ENCODE results near the gene TMEM33.

The TMEM33 gene

GRCh38 chr4:41982716-41983115, 47.5 kb downstream of the TMEM33 start:
- TF ChIP-seq EGR1 (IDR thresholded peaks at IDR 0.05): no peak
- TF ChIP-seq EP300 (IDR thresholded peaks at IDR 0.05; ENCODE audit: borderline replicate concordance): no peak
- no peak for TF ChIP-seq USF1 (IDR thresholded peaks at IDR 0.05)
- no peak for TF ChIP-seq REST (IDR thresholded peaks at IDR 0.05; ENCODE audit: low read depth)
- no peak for TF ChIP-seq CREB1 (IDR thresholded peaks at IDR 0.05; ENCODE audit: low read depth)
- no peak for TF ChIP-seq CEBPB (IDR thresholded peaks at IDR 0.05)
- no peak for TF ChIP-seq MAX (IDR thresholded peaks at IDR 0.05)
- no peak for TF ChIP-seq TCF12 (IDR thresholded peaks at IDR 0.05; ENCODE audit: low read depth)
- no peak for TF ChIP-seq YY1 (IDR thresholded peaks at IDR 0.05; ENCODE audit: low read depth)
- no peak for TF ChIP-seq TEAD4 (IDR thresholded peaks at IDR 0.05)
- no peak for TF ChIP-seq RAD21 (IDR thresholded peaks at IDR 0.05; ENCODE audit: low read depth)
- TF ChIP-seq FOXM1 (IDR thresholded peaks at IDR 0.05; ENCODE audit: borderline replicate concordance, low read depth): no peak
- TF ChIP-seq ZBTB7A (IDR thresholded peaks at IDR 0.05; ENCODE audit: low read depth): no peak
- no peak for TF ChIP-seq TAF1 (IDR thresholded peaks at IDR 0.05; ENCODE audit: low read depth)

- TF ChIP-seq EP300 (IDR thresholded peaks at IDR 0.05; ENCODE audit: borderline replicate concordance) (no peak), MAX (IDR thresholded peaks at IDR 0.05) (no peak), NFIC (IDR thresholded peaks at IDR 0.05) (no peak), FOXM1 (IDR thresholded peaks at IDR 0.05; ENCODE audit: borderline replicate concordance, low read depth) (no peak), TAF1 (IDR thresholded peaks at IDR 0.05; ENCODE audit: low read depth) (no peak), YY1 (IDR thresholded peaks at IDR 0.05; ENCODE audit: low read depth) (no peak), TEAD4 (IDR thresholded peaks at IDR 0.05) (no peak), ZBTB7A (IDR thresholded peaks at IDR 0.05; ENCODE audit: low read depth) (no peak), CEBPB (IDR thresholded peaks at IDR 0.05) (no peak)
Observed at GRCh38 chr4:41985151-41985550, 49.9 kb downstream of the TMEM33 start.

- no peak for TF ChIP-seq RAD21 (IDR thresholded peaks at IDR 0.05; ENCODE audit: low read depth)
- TF ChIP-seq ZBTB7A (IDR thresholded peaks at IDR 0.05; ENCODE audit: low read depth): no peak
- no peak for TF ChIP-seq TAF1 (IDR thresholded peaks at IDR 0.05; ENCODE audit: low read depth)
- TF ChIP-seq CREB1 (IDR thresholded peaks at IDR 0.05; ENCODE audit: low read depth): no peak
- no peak for TF ChIP-seq EP300 (IDR thresholded peaks at IDR 0.05; ENCODE audit: borderline replicate concordance)
- no peak for TF ChIP-seq FOXM1 (IDR thresholded peaks at IDR 0.05; ENCODE audit: borderline replicate concordance, low read depth)
- no peak for TF ChIP-seq TEAD4 (IDR thresholded peaks at IDR 0.05)
Observed at GRCh38 chr4:41989994-41990364, 54.8 kb downstream of the TMEM33 start.

GRCh38 chr4:41990365-41991111, 55.3 kb downstream of the TMEM33 start, which contains the start of gene SLC30A9:
Gene SLC30A9, plus strand, starts transcription at chr4:41990530. Its CDS starts 122 bp downstream, at chr4:41990652.
- TF ChIP-seq RAD21 (IDR thresholded peaks at IDR 0.05; ENCODE audit: low read depth) (no peak), TAF1 (IDR thresholded peaks at IDR 0.05; ENCODE audit: low read depth) (peak; percentile 89), EGR1 (IDR thresholded peaks at IDR 0.05) (no peak), CREB1 (IDR thresholded peaks at IDR 0.05; ENCODE audit: low read depth) (peak; percentile 92), FOXM1 (IDR thresholded peaks at IDR 0.05; ENCODE audit: borderline replicate concordance, low read depth) (no peak), YY1 (IDR thresholded peaks at IDR 0.05; ENCODE audit: low read depth) (peak; percentile 66; the same call in 1 of the 2 replicates), TCF12 (IDR thresholded peaks at IDR 0.05; ENCODE audit: low read depth) (peak; percentile 49; the same call in 1 of the 2 replicates), ZBTB7A (IDR thresholded peaks at IDR 0.05; ENCODE audit: low read depth) (no peak), MAX (IDR thresholded peaks at IDR 0.05) (peak; percentile 58), USF1 (IDR thresholded peaks at IDR 0.05) (no peak; the same call in 1 of the 2 replicates), CEBPB (IDR thresholded peaks at IDR 0.05) (no peak), TEAD4 (IDR thresholded peaks at IDR 0.05) (0 out of 2 replicates have a peak, but pooled peaks have one; percentile 9), NFIC (IDR thresholded peaks at IDR 0.05) (no peak), REST (IDR thresholded peaks at IDR 0.05; ENCODE audit: low read depth) (no peak), EP300 (IDR thresholded peaks at IDR 0.05; ENCODE audit: borderline replicate concordance) (no peak)

All from Ishikawa (cell line).